GM20431 (cell line): ENCODE results near the gene C11orf54.

Experiments
- in situ Hi-C: fragments of 300-500 bp; cut with MseI, MboI; formaldehyde crosslinking; loops from one replicate; pipeline ENCODE4 v1.15.0; 2020; ENCODE audit warnings: low sequenced_read_pairs; ENCODE audit not compliant: unreplicated experiment

The C11orf54 gene

DNA sequence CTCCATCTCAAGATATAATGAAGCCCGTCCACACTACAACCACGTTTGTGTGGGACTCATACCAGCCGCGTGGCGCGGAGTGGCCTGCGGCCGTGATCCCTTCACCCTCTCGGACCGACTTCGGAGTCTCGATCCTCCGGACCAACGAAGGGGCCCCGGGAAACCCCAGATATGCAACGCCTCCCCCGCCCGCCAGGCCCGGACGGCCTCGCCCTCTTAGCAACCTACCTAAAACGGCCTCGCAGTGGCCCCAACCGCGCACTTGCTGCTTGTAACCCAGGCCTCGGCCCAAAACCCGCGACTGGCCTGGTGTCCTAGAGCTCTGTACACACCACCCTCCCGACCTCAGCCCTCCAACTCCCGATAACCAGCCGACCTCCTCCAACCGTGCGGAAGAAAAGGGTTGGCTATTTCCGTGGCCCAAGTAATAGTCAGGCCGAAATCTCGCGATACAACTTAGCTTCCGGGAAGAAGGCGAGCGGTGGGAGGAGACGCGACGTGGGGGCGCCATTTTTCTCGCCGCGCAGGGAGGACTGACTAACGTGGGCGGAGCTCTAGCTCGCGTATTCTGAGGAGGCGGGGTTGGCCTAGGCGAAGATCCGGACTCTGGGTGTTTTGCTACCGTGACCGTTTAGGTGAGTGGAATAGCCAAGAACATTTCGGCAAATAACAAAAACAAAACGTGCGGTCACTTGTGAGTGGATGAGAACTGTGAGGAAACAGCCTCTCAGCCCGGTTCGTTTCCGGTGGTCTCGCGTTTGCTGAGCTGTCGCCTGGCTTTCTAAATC lies at the start of gene C11orf54, which contains the start of gene TAF1D:
C11orf54 (plus strand) TSS at position 579 of the 788 bp plus-strand sequence. CDS start 5,722 bp downstream, outside the sequence.
TAF1D (minus strand) TSS at position 402 of the 788 bp plus-strand sequence. CDS start 2,191 bp downstream, outside the sequence.
- in situ Hi-C loops: no loop called here

DNA sequence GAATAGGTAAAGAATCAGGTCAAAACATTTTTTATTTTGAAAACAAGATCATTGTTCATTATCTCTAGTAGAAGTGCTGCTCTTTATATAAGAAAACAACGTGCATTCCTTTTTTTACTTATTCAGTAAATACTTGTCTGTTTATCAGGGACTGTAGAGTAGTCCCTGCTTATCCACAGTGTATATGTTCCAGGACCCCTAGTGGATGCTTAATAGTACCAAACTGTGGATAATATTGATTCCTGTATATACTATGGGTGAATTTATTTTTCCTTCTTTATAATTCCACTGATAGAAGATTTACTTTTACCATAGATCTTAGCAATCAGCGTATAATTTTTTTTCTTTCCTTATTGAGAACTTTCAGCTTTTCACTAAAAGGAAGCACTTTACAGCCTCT lies 47.4 kb upstream of the C11orf54 start:
- in situ Hi-C loops: no loop called here

DNA sequence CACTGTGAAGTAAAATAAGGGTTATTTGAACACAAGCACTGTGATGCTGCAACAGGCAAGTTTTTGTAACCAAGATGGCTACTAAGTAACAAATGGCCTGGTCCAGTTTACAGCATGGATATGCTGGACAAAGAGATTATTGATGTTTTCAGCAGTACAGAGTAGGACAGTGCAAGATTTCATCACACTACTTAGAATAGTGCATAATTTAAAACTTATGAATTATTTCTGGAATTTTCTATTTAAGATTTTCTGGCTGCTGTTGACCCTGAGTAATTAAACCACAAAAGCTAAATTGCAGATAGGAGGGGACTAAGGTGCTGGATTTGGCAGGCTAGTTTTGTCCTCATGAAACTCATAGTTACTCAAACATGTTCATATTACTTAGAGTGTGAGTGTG lies 46.9 kb upstream of the C11orf54 start:
- in situ Hi-C loops: no loop called here

DNA sequence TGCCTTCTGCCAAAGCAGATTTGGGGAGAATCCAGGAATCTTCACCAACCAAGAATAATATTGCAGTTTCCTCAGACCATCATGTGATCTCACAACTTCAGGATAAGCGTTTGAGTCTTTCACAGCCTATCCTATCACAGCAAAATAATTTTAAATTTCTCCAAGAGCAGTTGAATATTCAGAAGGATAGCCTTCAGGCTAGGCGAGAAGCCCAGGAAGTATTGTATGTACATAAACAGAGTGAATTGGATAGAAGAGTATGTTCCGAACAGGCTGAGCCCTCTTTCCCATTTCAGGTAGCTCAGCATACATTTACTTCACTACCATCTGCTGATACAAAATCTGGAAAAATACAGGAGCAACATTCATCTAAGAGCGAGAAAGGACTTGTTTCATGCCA lies 43.9 kb upstream of the C11orf54 start:
- in situ Hi-C loops: no loop called here

DNA sequence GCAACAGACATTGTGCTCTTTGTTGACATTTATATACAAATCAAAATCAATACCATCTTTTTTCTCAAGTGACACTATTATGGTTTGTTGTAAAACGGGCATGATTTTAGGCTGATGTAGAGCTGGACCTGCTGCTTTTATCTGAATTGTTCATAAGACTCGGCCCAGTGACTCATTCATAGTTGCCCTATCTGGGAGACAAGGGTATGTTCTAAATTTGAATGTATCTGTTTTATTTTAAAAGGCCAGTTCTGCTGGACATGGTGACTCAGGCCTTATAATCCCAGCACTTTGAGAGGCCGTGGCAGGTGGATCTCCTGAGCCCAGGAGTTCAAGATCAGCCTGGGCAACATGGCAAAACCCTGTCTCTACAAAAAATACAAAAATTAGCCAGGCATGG lies 40.6 kb upstream of the C11orf54 start:
- in situ Hi-C loops: no loop called here

DNA sequence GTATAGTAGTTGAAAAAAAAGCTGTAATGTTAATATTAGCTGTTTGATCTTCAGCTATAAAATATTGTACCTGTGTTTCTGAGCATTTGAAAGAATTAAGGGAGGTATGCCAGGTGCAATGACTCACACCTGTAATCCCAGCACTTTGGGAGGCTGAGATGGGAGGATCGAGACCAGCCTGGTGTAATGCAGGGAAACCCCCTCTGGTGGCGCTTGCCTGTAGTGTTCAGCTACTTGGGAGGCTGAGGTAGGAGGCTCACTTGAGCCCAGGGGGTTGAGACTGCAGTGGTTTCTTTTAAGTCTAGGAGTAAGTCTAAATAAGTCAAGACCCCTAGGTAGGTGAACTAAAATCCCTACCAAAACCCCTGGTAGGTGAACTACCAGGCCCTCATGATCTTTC lies 37.2 kb upstream of the C11orf54 start:
- in situ Hi-C loops: no loop called here

DNA sequence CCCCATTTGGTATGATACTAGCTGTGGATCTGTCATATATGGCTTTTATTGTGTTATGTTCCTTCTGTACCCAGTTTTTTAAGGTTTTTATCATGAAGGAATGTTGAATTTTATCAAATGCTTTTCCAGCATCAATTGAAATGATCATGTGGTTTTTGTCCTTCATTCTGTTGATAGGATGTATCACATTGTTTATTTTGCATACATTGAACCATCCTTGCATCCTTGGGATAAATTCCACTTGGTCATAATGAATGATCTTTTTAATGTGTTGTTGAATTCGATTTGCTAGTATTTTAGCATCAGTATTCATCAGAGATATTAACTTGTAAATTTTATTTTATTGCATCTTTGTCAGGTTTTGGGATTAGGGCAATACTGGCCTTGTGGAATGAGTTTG lies 31.2 kb upstream of the C11orf54 start:
- in situ Hi-C loops: no loop called here

DNA sequence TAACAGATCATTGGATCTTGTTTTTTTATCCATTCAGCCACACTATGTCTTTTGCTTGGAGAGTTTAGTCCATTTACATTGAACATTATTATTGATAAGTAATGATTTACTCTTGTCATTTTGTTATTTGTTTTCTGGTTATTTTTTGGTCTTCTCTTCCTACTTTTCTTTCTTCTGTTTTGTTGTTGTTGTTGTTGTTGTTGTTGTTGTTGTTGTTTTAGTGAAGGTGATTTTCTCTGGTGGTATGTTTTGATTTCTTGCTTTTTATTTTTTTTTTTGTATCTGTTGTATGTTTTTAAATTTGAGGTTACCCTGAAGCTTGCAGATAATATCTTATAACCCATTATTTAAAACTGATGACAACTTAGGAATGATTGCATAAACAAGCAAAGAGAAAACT lies 28.8 kb upstream of the C11orf54 start:
- in situ Hi-C loops: no loop called here

DNA sequence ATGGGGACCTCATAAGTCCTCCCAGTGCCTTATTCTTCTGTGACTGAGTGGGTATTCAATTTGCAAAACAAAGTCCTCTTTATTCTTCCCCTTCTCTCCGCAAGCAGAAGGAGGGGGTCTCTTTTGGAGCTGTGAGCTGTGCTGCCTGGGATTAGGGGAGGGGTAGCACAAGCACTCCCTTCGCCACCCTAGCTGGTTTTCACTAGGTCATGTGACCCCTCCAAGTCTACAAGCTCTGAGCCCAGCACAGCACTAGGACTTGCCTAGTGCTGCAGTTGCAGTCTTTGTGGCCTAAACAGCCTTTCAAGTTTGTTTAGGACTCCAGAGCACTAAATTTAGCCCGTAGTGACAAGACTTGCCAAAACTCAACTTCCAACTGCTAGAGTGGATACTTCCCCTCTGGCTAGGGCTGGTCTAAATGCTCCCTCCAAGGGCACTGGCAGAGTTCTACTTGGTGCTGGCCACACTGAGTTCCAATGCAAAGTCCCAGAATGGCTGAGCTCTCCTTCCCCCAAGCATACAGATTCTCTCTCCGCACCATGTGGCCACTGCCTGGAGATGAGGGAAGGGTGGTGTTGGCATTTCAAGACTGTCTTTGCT lies 25.6 kb upstream of the C11orf54 start:
- in situ Hi-C loops: no loop called here

DNA sequence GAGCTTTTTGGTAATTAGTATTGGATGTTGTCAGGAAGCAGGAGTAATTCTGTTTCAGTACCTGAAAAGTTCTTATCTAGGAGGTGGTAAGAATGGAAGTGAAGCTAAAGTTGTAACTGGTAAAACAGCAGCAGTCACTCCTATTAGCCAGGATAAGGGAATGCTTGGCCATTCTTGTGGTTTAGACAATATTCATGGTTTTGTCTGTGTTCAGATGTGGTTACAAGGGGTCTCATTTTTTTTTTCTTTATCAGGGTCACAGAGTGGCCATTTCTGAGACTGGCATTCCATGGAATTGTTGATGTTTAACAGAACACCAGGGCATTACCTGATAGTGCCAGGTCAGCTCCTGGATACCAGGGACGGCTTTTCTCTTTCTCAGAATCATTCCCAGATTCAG lies 24.0 kb upstream of the C11orf54 start:
- in situ Hi-C loops: no loop called here

DNA sequence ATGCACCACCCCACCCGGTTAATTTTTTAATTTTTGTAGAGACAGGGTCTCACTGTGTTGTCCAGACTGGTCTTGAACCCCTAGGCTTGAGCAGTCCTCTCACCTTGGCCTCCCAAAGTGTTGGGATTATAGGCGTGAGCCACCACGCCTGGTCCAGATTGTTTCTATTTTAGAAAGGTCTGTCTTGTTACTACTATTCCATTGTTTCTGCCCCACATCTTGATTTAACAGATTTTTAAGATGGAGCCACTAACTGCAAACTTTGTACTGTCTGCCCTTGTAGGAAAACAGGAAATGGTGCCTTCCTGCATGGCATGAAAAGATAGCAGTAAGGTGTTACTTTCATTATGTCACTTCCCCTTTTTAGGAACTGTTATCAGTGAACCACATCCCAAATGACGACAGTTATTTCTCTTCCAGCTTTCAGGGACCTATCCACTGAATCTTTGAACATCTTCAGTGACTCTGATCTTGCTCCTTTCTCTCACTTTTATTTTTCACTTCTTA lies 23.4 kb upstream of the C11orf54 start:
- in situ Hi-C loops: no loop called here

DNA sequence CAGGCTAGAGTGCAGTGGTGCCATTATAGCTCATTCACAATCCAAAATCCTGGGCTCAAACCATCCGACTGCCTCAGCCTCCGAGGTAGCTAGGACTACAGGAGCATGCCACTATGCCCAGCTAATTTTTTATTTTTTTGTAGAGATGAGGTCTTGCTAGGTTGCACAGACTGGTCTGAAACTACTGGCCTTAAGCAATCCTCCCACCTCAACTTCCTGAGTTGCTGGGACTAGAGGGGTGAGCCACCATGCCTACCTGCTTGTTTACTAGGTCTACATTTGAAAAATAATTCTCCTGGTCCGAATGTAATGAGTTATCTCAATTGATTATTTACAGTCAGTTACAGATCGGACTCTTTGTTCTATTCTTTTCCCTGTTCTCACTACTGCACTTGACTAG lies 22.2 kb upstream of the C11orf54 start:
- in situ Hi-C loops: no loop called here

DNA sequence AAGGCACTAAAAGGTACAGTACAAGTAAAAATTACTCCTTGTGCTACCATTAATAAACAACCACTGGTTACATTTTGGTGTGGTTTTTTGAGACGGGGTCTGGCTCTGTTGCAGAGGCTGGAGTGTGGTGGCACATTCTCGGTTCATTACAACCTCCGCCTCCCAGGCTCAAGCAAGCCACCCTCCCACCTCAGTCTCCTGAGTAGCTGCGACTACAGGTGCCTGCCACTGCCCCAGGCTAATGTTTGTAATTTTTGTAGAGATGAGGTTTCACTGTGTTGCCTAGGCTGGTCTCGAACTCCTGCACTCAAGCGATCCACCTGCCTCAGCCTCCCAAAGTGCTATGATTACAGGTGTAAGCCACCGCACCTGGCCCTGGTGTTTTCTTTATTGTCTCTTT lies 20.9 kb upstream of the C11orf54 start:
- in situ Hi-C loops: no loop called here

DNA sequence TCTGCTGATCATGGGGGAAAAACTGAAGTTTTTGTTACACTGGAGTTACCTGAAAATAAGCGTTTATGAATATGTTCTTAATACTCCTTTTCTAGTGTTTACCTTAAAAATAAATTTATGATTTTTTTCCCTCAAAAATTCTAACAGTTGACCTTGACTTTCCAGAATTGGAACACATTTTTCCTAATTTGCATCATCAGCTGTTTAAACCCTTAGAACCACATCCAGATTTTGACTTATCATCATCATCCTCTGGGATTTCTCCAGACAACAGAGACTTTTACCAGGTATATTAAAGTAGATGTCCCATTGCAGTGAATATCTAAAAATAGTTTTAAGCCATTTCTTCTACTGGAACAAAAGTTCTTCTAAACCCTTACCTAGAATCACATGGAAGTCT lies 17.4 kb upstream of the C11orf54 start:
- in situ Hi-C loops: no loop called here

DNA sequence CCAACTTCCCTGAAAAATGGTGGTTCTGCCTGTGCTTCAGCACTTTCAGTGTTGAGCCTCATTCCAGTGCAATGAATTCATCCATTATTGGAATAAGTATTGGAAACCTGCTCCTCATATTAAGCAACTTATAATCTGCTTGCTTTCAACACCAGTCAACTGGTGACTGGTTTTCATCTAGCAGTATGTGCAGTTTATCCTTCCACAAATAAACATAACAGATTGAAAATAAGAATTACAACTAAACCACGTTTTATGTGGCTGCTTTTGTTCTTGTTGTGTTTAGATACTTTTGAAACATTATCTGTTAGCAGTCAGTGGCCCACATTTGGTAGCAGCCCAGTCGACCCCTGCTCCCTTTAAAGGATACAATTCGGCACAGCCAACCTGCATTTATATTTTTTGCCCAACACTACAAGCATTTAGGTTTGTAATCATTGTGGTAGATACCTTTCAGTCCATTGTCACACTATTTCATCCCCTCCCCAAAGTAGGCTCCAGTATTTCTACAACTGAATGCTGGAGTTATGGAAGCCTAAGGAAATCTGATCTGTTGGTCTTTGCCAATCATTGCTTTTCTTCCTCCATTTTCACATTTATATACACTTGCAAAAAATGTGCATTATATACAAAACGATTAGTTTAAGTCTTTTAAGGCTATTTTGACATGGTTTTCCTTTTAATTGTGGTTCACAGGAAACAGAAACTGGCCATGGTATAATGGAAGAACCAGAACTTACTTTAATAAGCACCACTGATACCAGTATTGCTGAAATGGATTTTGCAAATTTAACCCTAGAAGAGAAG lies 13.3 kb upstream of the C11orf54 start:
- in situ Hi-C loops: no loop called here

DNA sequence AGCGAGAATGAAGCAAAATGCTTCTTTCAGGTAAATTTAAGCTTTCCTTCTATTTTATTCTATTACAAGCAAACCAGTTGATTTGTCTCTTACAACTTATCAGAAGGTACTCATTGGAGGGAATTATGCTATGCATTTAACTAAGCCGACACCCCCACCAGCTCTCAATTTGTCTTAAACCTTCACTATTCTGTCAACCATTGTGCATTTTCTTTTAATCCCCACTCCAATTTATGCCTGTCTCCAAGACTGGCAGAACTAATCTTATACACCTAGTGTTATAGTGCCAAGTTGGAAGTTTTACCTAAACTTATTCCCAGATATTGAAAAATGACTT lies 12.7 kb upstream of the C11orf54 start:
- in situ Hi-C loops: no loop called here

DNA sequence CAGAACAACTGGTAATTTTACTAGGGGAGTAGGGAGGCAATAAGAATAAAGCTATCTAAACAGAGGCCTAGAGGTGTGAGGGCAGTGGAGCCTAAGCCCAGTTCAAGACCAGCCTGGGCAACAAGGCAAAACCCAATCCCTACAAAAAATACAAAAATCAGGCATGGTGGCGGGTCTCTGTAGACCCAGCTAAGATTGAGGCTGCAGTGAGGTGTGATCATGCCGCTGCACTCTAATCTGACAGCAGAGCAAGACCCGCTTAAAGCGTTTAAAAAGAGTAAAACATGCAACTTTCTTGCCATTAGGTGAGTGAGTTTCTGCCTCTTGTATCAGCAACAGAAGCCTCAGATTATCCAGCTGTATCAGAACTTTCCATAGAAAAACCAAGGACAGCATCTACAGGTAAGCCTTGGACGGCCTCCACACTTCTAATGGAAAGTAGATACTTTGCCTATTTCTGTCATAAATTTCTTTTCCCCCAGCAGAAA lies 12.3 kb upstream of the C11orf54 start:
- in situ Hi-C loops: no loop called here

DNA sequence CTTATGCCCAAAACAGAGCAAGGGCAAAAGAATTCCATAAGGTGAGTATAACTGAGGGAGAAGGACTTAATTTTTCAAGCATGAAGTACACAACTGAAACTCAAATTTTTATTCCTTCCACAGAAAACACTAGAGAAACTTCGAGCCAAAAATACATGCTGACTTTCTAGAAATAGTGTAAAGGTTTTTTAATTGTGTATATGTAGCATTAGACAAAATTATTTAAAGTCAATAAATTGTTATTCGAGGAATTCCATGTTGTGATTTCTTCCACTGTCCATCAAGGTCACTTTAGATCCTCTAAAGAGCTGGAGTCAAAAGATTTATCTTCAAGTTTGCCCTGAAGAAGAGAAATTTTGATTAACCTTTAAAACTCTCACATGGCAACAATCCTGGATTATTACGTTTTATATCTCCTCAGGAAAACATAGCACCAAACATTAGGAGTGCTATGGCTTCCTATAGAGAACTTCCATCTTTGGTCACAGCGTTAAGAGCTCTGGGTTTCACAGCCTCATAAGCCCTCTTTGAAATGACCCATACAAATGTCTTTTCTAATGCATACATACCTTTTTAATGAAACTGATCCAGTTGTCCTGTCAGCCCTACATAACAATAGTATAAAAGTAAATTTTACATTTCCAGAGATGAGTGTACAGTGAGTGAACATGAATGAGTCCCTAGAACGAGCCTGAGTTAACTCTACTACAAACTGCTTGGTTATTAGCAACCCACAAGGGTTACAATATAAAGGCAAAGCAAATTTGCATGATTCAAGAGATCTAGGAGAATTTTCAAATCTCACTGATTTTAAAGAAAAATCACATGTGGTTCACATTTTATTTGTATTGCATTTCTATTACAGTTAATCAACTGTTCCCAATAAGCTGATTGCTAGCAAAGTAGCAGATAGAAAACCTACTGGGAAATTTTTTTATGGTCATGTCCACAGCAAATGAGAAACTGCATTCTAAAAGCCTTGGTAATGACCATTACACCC lies 11.1 kb upstream of the C11orf54 start:
- in situ Hi-C loops: no loop called here

DNA sequence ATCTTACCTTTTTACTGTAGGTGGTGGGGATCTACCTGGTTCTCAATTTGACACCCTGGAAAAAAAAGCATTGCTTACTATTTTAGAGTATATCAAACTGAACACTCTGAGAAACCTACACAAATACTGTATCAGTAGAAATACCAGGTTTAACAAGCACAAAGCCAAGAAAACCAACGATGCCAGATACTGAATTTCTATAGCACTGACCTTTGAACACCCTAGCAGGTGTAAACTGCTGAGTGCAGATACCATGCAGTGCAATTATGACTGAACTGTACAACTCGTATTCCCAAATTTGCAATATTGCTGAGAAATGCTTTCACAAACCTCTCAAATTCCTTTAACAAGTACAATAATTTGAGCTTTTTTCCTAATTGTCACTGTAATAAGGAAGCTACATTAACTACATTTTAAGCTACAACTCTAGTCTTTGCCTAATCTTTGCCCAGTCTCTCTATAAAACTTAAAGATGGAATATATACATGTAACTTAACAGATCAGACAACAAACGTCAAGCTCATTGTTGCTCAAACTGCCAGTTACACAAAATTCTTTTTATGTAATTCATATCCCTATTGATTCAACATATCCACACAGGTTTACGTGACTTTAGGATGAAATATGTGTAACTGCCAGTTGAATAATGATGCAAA lies 9.1 kb upstream of the C11orf54 start:
- in situ Hi-C loops: no loop called here
